HG03354 (cell line): ENCODE results near the gene PLPP4.
A peak's percentile ranks its signal among the peaks of the same experiment; 100 is the strongest.

Experiments used
- ATAC-seq: cut with Tn5 transposase; IDR thresholded peaks from one replicate; pipeline ENCODE4 v1.9.1; 2021; ENCODE audit warnings: mild to moderate bottlenecking; ENCODE audit not compliant: unreplicated experiment, poor library complexity, severe bottlenecking

The PLPP4 gene

DNA sequence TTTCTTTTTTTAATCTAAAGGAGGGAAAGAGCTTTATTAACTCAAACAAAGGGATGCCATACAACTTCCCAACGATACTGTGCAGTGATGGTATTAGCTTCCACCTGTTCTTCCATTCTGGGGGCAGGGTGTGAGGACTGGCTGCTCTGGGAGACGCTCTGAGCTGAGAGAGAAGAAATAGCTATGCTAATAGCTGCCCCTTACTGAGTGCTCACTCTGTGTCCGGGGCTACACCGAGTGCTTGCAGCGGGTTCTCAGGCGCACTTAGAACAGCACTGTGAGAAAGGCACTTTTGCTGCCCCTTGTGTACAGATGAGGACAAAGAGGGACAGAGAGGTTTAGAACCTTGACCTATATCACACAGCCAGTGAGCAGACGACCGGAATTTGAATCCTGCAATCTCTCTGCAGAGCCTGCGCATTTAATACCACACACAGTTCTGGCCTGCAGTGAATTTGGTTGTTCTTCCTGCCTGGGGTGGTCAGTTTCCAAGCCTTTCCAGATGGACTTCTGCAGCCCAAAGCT is 142.2 kb downstream of the PLPP4 start:
- no peak for ATAC-seq

GRCh38 chr10:120600871-120601649 is 144.0 kb downstream of the PLPP4 start:
- peak; percentile 59 for ATAC-seq

- ATAC-seq: no peak
Measured at GRCh38 chr10:120601999-120602398, 145.0 kb downstream of the PLPP4 start.

DNA sequence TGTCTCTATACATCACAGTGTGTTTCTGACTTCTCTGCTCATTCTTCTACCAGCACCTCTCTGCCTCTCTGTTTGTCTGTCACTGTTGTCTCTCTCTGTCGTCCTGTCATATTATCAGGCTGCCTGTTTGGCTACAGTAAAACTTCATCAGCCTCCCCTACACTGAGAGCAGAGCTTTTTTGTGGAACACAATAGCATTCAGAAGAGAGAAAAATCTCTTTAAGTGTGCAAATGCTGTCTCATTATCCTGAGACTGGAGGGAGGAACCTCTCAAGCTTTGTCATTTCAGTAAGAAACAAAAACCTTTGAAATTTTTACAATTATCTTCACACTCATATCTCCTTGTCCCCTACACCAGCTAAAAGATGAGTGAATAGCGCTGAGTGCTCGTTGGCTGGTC is 148.4 kb downstream of the PLPP4 start:
- no peak for ATAC-seq

GRCh38 chr10:120606051-120606764 is 149.2 kb downstream of the PLPP4 start:
- peak; percentile 64 for ATAC-seq

DNA sequence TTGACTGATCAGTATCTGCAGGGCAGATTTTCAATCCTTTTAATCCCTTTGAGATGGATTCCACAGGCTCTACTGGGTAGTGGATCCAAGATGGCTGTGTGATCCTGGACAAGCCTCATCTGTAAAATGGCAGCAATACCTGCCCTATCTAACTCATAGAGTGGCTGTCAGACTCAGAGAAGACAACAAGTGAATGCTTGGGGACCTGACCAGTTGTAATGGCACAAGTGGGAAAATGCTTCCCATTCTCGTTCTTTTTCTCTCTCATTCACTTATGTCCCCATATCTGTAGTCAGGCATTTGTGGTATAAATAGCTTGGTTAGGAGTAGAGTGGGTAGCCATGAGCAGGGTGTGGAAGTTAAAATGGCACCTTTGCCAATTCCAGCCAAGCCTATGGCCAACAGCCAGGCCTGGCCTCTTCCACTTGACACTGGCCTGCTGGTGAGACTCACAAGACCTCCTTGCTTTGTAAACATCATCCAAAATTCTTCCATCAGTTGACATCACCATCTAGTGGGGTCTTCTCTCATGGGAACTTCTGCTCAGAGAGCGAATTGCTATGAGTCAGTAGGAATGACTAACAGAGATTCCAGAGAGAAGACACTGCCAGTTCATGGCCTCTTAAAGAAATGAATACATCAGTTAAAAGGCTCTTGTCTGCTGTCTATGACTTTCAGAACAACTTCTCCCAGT is 150.1 kb downstream of the PLPP4 start:
- peak; percentile 27 for ATAC-seq

DNA sequence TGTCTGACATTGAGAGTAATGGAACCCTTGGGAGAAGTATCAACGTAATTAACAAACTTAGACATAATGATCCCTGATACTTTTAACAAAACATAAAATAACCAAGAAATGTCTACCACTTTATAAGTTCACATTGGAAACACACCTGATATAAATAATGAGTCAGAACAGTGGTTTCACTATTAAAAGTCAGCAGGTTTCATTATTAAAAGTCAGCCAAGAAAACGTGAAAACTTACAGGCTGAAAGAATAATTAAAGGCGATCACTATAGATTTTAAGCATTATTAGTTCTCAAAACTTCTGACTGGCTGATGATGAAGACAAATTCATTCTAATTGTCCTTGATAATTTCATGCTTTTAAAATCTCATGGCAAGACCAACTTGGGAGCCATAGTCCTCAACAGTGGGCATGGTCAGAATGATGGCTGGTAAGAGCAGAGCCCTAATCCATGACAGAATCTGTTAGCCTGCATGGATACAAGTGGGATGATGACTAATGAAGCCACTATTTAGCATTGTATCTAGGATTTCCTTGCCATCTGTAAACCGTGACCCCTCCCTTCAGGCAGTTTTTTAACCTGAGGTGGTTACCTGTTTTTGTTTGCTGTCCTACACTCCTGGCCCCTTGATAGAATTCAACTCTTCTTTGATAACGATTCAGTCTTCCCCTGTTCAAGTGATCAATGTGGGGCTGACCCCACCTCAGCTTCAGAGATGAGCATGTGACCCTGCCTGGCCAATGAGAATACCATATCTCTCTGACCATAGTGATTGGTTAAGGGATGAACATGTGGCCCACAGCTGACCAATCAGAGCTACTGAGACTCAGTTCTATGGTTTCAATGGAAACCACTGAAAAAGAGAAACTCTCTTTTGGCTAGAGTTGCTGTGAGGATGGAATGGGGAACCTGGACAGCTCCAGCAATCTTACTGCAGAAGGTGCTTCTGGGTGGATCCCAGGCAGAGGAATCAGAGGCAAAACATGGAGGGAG is 151.0 kb downstream of the PLPP4 start:
- peak; percentile 50 for ATAC-seq

DNA sequence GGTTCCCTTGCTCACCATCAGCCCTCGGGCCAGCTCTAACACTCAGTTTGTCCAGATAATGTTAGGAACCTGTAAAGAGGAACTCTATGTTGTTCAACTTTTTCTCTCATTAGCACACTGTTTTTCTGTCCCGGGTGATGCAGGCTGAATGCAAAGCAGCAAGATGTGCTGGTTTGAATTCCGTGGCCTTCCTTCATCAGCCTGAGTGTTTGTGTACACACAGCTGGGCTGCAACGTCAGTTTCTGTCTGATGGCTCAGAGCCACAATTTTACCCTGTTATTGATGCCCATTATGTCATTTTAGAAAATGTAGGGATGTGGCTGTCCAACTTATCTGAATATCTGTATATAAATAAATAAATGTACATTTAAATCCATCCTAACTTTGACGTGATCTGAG is 152.0 kb downstream of the PLPP4 start:
- no peak for ATAC-seq

GRCh38 chr10:120610791-120611190 is 153.8 kb downstream of the PLPP4 start:
- no peak for ATAC-seq

- ATAC-seq: no peak
Measured at GRCh38 chr10:120612756-120613155, 155.7 kb downstream of the PLPP4 start.

- ATAC-seq: no peak
Measured at GRCh38 chr10:120613180-120613579, 156.2 kb downstream of the PLPP4 start.

- no peak for ATAC-seq
Measured at GRCh38 chr10:120614680-120615079, 157.7 kb downstream of the PLPP4 start.

- no peak for ATAC-seq
Measured at GRCh38 chr10:120616311-120616911, 159.4 kb downstream of the PLPP4 start.

DNA sequence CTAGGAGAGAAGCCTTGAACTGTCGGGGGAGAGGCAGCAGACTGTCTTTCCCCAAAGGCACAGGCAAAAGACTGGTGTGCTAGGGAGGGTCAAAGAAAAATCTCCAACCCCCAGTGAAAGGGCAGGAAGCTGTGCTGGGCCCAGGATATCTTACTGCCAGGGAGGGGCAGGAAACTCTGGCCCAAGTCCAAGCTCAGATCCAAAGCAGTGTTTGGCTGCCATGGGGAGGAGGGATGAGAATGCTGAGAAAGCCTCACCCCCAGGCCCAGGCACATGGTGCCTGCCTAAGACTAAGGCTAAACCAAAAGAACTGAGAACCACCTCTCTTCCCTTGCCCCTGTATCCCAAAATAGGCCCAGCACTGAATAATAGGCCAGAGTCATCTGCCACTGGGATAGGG is 171.2 kb downstream of the PLPP4 start:
- no peak for ATAC-seq

GRCh38 chr10:120630266-120630665 is 173.2 kb downstream of the PLPP4 start:
- ATAC-seq: no peak

GRCh38 chr10:120632047-120632446 is 175.0 kb downstream of the PLPP4 start:
- no peak for ATAC-seq

GRCh38 chr10:120632942-120633341 is 175.9 kb downstream of the PLPP4 start:
- no peak for ATAC-seq

DNA sequence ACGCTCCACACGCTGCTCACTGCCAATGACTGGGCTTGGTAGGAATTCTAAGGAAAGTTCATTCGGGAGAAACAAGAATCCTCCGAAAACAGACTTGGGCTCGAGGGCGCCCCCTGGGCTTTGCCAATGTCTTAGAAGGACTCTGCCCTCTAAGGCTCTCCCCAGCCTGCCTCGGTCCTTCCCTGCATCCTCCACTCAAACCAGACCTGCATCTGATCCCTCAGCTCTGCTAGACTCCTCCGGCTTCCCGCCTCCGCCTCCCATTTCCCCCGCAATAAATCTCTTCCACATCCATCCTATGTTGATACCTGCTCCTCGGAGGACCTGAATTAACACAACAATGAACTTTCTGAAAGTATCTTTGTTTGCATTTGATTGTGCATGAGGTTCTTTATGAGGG is 177.6 kb downstream of the PLPP4 start:
- no peak for ATAC-seq
